Body of pancreas (tissue), 4 donors: ENCODE measurements around the gene PHLDB3. TPM values are rescaled to one million over a fixed set of nuclear protein-coding genes. Genes with fewer than 3 reads are reported as not detected.
"Not testable (repeated sequence)": the region's sequence is repeated elsewhere in the genome, so short reads cannot be mapped to it uniquely, and the experiment has no call there.

ENCODE experiments used
- ATAC-seq: fragments of 150-250 bp; one replicate; pipeline ENCODE4 v1.9.1; 2016
- DNase-seq, 4 donors: peaks; one replicate each; pipeline ENCODE4 v3.0.0-alpha.2; 2019
- H3K27ac ChIP-seq, 4 donors: fragments of 200-600 bp; sonication (generic); 1 replicate in 3 of 4; 2 replicates in 1 of 4; pipeline versions ENCODE4 v1.5.1 to v1.6.1; 2016 to 2019; ENCODE audit warnings: mild to moderate bottlenecking in 1 of 4, mixed read lengths in 1 of 4, moderate library complexity in 1 of 4
- H3K27me3 ChIP-seq, 2 donors: fragments of 200-600 bp; sonication (generic); one replicate each; pipeline ENCODE4 v1.6.0; 2016; ENCODE audit warnings: mild to moderate bottlenecking in 1 of 2
- H3K36me3 ChIP-seq, 2 donors: fragments of 200-600 bp; sonication (generic); replicated peaks in 1 of 2; 2 replicates each; pipeline ENCODE4 v1.5.1; 2016; ENCODE audit warnings: low read depth in 2 of 2; ENCODE audit not compliant: insufficient read depth in 1 of 2
- H3K4me1 ChIP-seq: fragments of 200-600 bp; sonication (generic); one replicate; pipeline ENCODE4 v1.6.0; 2016
- H3K4me3 ChIP-seq, 2 donors: fragments of 200-600 bp; sonication (generic); 1 replicate in 1 of 2; 2 replicates in 1 of 2; pipeline ENCODE4 v1.5.1; 2016 to 2019
- H3K9me3 ChIP-seq, 3 donors: fragments of 200-600 bp; sonication (generic); 1 replicate in 2 of 3; 2 replicates in 1 of 3; pipeline ENCODE4 v1.5.1; 2016
- CTCF ChIP-seq, 7 experiments: fragments of 450-650 bp in 4 of 7; fragments of 200-600 bp in 3 of 7; sonication (generic) in 3 of 7; IDR thresholded peaks; one replicate each; pipeline ENCODE4 v1.5.1; 2016 to 2019; ENCODE audit warnings: antibody characterized with exemption in 7 of 7
- POLR2A ChIP-seq, 3 donors: fragments of 450-650 bp; IDR thresholded peaks; one replicate each; pipeline ENCODE4 v1.6.1; 2016; ENCODE audit warnings: antibody characterized with exemption in 3 of 3, mild to moderate bottlenecking in 2 of 3
- WGBS, 2 donors: methylation state at CpG; one replicate each; pipeline ENCODE4 v1.1.5; 2017; 5-methylcytosine and 5-hydroxymethylcytosine counted together
- intact Hi-C: fragments of 100-400 bp; cut with DNase I; formaldehyde crosslinking; loops from one replicate; pipeline ENCODE4 v1.15.1; 2023
- total RNA-seq, 2 donors: library from RNA; depleted of rRNA; stranded (reverse); fragments of >200 nt; gene quantifications; one replicate each; pipeline ENCODE4 v1.1.0, GENCODE V29; 2016

PHLDB3 gene
- total RNA-seq, 2 donors from 2014 or later = 14.5 to 16.9 TPM

GRCh38 chr19:43525836-43526771 lies 21.6 kb upstream of the PHLDB3 start:
- ATAC-seq (peak; percentile 49), DNase-seq (peak; percentile 39 to 44 (median 42))
- 2 to 5% methylated on average over 11 to 26 of the region's 26 CpGs for WGBS, 2 donors
- no peaks in the 10 kb centered on the region for H3K27me3 ChIP-seq
- no peak for TF ChIP-seq CTCF (IDR thresholded peaks at IDR 0.05)
- no peak for TF ChIP-seq POLR2A (IDR thresholded peaks at IDR 0.05)
- intact Hi-C loops = no loop called here
- H3K9me3 ChIP-seq = no peaks in the 10 kb centered on the region
- H3K27ac ChIP-seq = peak overlapping the region; percentile 61 to 83 (median 72)
- H3K4me1 ChIP-seq = peaks cover 21% of the 10 kb centered on the region
- H3K36me3 ChIP-seq = no peaks in the 10 kb centered on the region
- H3K4me3 ChIP-seq = peak overlapping the region; percentile 77 to 95

- Histone ChIP-seq H3K27me3 (no peaks in the 10 kb centered on the region), H3K9me3 (no peaks in the 10 kb centered on the region), H3K27ac (peak overlapping the region in 3 of 4 donors; percentile 62 to 83 (median 81)), H3K4me1 (peaks cover 21% of the 10 kb centered on the region), H3K36me3 (no peaks in the 10 kb centered on the region), H3K4me3 (no peak overlapping the region)
- intact Hi-C loops = no loop called here
- DNase-seq (peak; percentile 42 to 72 (median 68)), ATAC-seq (peak; percentile 34)
- TF ChIP-seq POLR2A (IDR thresholded peaks at IDR 0.05) (peak in 1 of 3 donors; percentile 41), CTCF (IDR thresholded peaks at IDR 0.05) (no peak)
- WGBS, 2 donors = 18 to 28% methylated on average over 12 of the region's 12 CpGs
Measured at GRCh38 chr19:43524922-43525835, 20.6 kb upstream of the PHLDB3 start.

- H3K4me1 ChIP-seq = peaks cover 21% of the 10 kb centered on the region
Measured at GRCh38 chr19:43523696-43524095, 19.1 kb upstream of the PHLDB3 start.

GRCh38 chr19:43522929-43523328 lies 18.4 kb upstream of the PHLDB3 start:
- TF ChIP-seq CTCF (IDR thresholded peaks at IDR 0.05) (no peak), POLR2A (IDR thresholded peaks at IDR 0.05) (no peak)
- Histone ChIP-seq H3K4me1 (peaks cover 20% of the 10 kb centered on the region), H3K27me3 (no peaks in the 10 kb centered on the region), H3K36me3 (no peaks in the 10 kb centered on the region), H3K9me3 (no peaks in the 10 kb centered on the region), H3K27ac (no peak overlapping the region), H3K4me3 (no peak overlapping the region)
- DNase-seq (no peak), ATAC-seq (no peak)
- intact Hi-C loops = no loop called here
- WGBS, 2 donors = 75 to 84% methylated on average over 5 of the region's 5 CpGs

More at GRCh38 chr19:43523696-43524095, 19.1 kb upstream of the PHLDB3 start:
- H3K27ac ChIP-seq, H3K9me3 ChIP-seq, H3K27me3 ChIP-seq, ATAC-seq, H3K4me3 ChIP-seq, intact Hi-C loops, DNase-seq, H3K36me3 ChIP-seq: not testable (repeated sequence)
- 94 to 98% methylated on average over 8 of the region's 8 CpGs for WGBS, 2 donors
